ENCODE measurements around the gene ZHX3.

The ZHX3 gene

GRCh38 chr20:41348430-41349172, 31.1 kb upstream of the ZHX3 start:
- Histone ChIP-seq H3K27me3 (ENCODE audit: insufficient read depth, poor library complexity, severe bottlenecking) (no peaks in the 10 kb centered on the region), H3K4me3 (replicated peaks; ENCODE audit: insufficient read depth, low read length) (no peak overlapping the region), H3K27ac (replicated peaks) (no peak overlapping the region)
- no peak for DNase-seq (ENCODE audit: low read depth in 1 of 2, low spot score in 1 of 2)
- no peak for TF ChIP-seq GABPA (IDR thresholded peaks at IDR 0.05; ENCODE audit: low read depth)
- TF ChIP-seq SPI1 (IDR thresholded peaks at IDR 0.05; ENCODE audit: borderline replicate concordance, low read depth): no peak
- no peak for TF ChIP-seq POLR2AphosphoS5 (IDR thresholded peaks at IDR 0.05; ENCODE audit: low read depth)
- TF ChIP-seq REST (IDR thresholded peaks at IDR 0.05; ENCODE audit: insufficient replicate concordance, low read depth): no peak
- no peak for TF ChIP-seq CTCF (IDR thresholded peaks at IDR 0.05; ENCODE audit: insufficient read depth, low read length)

GRCh38 chr20:41347523-41348429, 30.2 kb upstream of the ZHX3 start:
- Histone ChIP-seq H3K27me3 (ENCODE audit: insufficient read depth, poor library complexity, severe bottlenecking) (no peaks in the 10 kb centered on the region), H3K27ac (replicated peaks) (no peak overlapping the region), H3K4me3 (replicated peaks; ENCODE audit: insufficient read depth, low read length) (no peak overlapping the region)
- no peak for DNase-seq (ENCODE audit: low read depth in 1 of 2, low spot score in 1 of 2)
- TF ChIP-seq SPI1 (IDR thresholded peaks at IDR 0.05; ENCODE audit: borderline replicate concordance, low read depth) (no peak), GABPA (IDR thresholded peaks at IDR 0.05; ENCODE audit: low read depth) (no peak), CTCF (IDR thresholded peaks at IDR 0.05; ENCODE audit: insufficient read depth, low read length) (no peak), POLR2AphosphoS5 (IDR thresholded peaks at IDR 0.05; ENCODE audit: low read depth) (no peak), REST (IDR thresholded peaks at IDR 0.05; ENCODE audit: insufficient replicate concordance, low read depth) (no peak)

DNA sequence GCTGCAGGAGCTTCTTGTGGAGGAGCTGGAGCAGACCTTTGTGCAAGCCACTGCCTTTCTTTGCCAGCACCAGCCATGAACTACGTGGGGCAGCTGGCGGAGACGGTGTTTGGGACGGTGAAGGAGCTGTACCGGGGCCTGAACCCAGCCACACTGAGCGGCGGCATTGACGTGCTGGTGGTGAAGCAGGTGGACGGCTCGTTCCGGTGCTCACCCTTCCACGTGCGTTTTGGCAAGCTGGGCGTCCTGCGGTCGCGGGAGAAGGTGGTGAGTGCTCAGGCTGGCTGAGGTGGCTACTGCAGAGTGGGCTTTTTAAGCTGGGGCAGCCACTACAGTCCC, 28.2 kb upstream of the ZHX3 start:
- H3K4me3 ChIP-seq (replicated peaks; ENCODE audit: insufficient read depth, low read length): no peak overlapping the region
- no peak overlapping the region for H3K27ac ChIP-seq (replicated peaks)
- DNase-seq (ENCODE audit: low read depth in 1 of 2, low spot score in 1 of 2): no peak
- no peaks in the 10 kb centered on the region for H3K27me3 ChIP-seq (ENCODE audit: insufficient read depth, poor library complexity, severe bottlenecking)
- TF ChIP-seq POLR2AphosphoS5 (IDR thresholded peaks at IDR 0.05; ENCODE audit: low read depth) (no peak), CTCF (IDR thresholded peaks at IDR 0.05; ENCODE audit: insufficient read depth, low read length) (no peak), GABPA (IDR thresholded peaks at IDR 0.05; ENCODE audit: low read depth) (no peak), REST (IDR thresholded peaks at IDR 0.05; ENCODE audit: insufficient replicate concordance, low read depth) (no peak), SPI1 (IDR thresholded peaks at IDR 0.05; ENCODE audit: borderline replicate concordance, low read depth) (no peak)
